ENCODE measurements around the gene DNASE2.

GRCh38 chr19:12875086-12875485 is 6.2 kb downstream of the DNASE2 start:
- TF ChIP-seq CTCF (IDR thresholded peaks at IDR 0.05) = no peak
- no peak for TF ChIP-seq REST (IDR thresholded peaks at IDR 0.05; ENCODE audit: insufficient read depth in 1 of 2, low read depth in 2 of 2, low read length in 1 of 2)
- TF ChIP-seq SIN3A (IDR thresholded peaks at IDR 0.05; ENCODE audit: borderline replicate concordance, insufficient read depth, low read depth, low read length) = no peak
- no peak for TF ChIP-seq POLR2AphosphoS5 (IDR thresholded peaks at IDR 0.05; ENCODE audit: low read depth, low read length)
- no peak for TF ChIP-seq TCF7L2 (IDR thresholded peaks at IDR 0.05; ENCODE audit: low read depth, low read length)
